K562 (cell line): ENCODE data around the gene IFNA14.

Experiments used
- ERF ChIP-seq: fragments of 450-650 bp; formaldehyde crosslinking; IDR thresholded peaks from 2 replicates; pipeline ENCODE4 v1.4.0; 2020; ENCODE audit warnings: mild to moderate bottlenecking, mixed read lengths
- TF ChIP-seq, protein P1 (sequence below): fragments of 250-450 bp; sonication (Bioruptor Pico); IDR thresholded peaks from 2 replicates; pipeline ENCODE4 v1.4.0; 2020; ENCODE audit warnings: mild to moderate bottlenecking
- TF ChIP-seq, protein P2 (sequence below), 3 experiments: IDR thresholded peaks in 2 of 3; conservative IDR thresholded peaks in 1 of 3; 2 replicates each; pipeline ENCODE4 v1.5.1; 2011 to 2012; ENCODE audit warnings: low read length in 3 of 3, mild to moderate bottlenecking in 3 of 3, control low read depth in 2 of 3, improper control_type of control experiment in 1 of 3, inconsistent platforms in 1 of 3, low read depth in 1 of 3, mixed read lengths in 1 of 3, moderate library complexity in 1 of 3; ENCODE audit not compliant: insufficient read depth in 2 of 3
- TF ChIP-seq, protein P3 (sequence below), 2 experiments: fragments of 450-650 bp; formaldehyde crosslinking in 1 of 2; IDR thresholded peaks; 2 replicates each; pipeline versions ENCODE4 v1.4.0 to v1.6.1; 2014 to 2020; ENCODE audit warnings: mild to moderate bottlenecking in 2 of 2, borderline replicate concordance in 1 of 2, low read depth in 1 of 2

DNA sequence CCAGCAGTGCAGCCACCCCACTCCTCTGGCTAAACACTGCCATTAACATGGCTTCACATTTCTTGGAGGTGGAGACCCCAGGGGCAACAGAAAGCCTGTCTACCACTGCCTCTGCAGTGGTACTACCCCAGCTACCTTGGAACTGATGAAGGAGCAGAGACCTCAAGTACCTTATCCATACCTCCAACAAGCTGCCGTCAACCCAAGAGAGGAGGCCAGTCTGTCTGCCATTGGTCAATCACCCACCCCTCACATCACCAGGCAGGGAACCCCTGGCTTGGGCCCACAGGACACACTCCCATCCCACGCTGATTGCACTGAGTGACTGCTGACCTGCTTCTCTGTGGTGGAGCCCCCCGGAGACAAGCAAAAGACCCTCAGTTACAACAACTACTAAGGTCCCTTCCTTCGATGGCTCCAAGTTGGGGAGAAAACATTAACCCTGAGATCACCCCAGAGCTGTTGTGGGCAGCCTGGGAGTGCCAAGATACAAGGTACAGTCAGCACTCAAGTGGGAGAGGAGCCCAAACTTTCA is 5.6 kb downstream of the IFNA14 start:
- TF ChIP-seq, protein P1, sequence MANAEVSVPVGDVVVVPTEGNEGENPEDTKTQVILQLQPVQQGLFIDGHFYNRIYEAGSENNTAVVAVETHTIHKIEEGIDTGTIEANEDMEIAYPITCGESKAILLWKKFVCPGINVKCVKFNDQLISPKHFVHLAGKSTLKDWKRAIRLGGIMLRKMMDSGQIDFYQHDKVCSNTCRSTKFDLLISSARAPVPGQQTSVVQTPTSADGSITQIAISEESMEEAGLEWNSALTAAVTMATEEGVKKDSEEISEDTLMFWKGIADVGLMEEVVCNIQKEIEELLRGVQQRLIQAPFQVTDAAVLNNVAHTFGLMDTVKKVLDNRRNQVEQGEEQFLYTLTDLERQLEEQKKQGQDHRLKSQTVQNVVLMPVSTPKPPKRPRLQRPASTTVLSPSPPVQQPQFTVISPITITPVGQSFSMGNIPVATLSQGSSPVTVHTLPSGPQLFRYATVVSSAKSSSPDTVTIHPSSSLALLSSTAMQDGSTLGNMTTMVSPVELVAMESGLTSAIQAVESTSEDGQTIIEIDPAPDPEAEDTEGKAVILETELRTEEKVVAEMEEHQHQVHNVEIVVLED, result no peak
- TF ChIP-seq, protein P2, sequence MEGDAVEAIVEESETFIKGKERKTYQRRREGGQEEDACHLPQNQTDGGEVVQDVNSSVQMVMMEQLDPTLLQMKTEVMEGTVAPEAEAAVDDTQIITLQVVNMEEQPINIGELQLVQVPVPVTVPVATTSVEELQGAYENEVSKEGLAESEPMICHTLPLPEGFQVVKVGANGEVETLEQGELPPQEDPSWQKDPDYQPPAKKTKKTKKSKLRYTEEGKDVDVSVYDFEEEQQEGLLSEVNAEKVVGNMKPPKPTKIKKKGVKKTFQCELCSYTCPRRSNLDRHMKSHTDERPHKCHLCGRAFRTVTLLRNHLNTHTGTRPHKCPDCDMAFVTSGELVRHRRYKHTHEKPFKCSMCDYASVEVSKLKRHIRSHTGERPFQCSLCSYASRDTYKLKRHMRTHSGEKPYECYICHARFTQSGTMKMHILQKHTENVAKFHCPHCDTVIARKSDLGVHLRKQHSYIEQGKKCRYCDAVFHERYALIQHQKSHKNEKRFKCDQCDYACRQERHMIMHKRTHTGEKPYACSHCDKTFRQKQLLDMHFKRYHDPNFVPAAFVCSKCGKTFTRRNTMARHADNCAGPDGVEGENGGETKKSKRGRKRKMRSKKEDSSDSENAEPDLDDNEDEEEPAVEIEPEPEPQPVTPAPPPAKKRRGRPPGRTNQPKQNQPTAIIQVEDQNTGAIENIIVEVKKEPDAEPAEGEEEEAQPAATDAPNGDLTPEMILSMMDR (IDR thresholded peaks at IDR 0.05 in 2 of 3, conservative IDR thresholded peaks at IDR 0.05 in 1 of 3; ENCODE audit: insufficient read depth in 2 of 3, low read depth in 1 of 3, low read length in 3 of 3), result no peak
- no peak for TF ChIP-seq ERF (CRISPR knock-in tag)
- TF ChIP-seq, protein P3, sequence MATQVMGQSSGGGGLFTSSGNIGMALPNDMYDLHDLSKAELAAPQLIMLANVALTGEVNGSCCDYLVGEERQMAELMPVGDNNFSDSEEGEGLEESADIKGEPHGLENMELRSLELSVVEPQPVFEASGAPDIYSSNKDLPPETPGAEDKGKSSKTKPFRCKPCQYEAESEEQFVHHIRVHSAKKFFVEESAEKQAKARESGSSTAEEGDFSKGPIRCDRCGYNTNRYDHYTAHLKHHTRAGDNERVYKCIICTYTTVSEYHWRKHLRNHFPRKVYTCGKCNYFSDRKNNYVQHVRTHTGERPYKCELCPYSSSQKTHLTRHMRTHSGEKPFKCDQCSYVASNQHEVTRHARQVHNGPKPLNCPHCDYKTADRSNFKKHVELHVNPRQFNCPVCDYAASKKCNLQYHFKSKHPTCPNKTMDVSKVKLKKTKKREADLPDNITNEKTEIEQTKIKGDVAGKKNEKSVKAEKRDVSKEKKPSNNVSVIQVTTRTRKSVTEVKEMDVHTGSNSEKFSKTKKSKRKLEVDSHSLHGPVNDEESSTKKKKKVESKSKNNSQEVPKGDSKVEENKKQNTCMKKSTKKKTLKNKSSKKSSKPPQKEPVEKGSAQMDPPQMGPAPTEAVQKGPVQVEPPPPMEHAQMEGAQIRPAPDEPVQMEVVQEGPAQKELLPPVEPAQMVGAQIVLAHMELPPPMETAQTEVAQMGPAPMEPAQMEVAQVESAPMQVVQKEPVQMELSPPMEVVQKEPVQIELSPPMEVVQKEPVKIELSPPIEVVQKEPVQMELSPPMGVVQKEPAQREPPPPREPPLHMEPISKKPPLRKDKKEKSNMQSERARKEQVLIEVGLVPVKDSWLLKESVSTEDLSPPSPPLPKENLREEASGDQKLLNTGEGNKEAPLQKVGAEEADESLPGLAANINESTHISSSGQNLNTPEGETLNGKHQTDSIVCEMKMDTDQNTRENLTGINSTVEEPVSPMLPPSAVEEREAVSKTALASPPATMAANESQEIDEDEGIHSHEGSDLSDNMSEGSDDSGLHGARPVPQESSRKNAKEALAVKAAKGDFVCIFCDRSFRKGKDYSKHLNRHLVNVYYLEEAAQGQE (IDR thresholded peaks at IDR 0.05; ENCODE audit: borderline replicate concordance), result no peak
- TF ChIP-seq, protein P3 (CRISPR knock-in tag; IDR thresholded peaks at IDR 0.05; ENCODE audit: low read depth), result no peak
